Measurements from ENCODE around the gene RDH5.

- TF ChIP-seq, protein P1, sequence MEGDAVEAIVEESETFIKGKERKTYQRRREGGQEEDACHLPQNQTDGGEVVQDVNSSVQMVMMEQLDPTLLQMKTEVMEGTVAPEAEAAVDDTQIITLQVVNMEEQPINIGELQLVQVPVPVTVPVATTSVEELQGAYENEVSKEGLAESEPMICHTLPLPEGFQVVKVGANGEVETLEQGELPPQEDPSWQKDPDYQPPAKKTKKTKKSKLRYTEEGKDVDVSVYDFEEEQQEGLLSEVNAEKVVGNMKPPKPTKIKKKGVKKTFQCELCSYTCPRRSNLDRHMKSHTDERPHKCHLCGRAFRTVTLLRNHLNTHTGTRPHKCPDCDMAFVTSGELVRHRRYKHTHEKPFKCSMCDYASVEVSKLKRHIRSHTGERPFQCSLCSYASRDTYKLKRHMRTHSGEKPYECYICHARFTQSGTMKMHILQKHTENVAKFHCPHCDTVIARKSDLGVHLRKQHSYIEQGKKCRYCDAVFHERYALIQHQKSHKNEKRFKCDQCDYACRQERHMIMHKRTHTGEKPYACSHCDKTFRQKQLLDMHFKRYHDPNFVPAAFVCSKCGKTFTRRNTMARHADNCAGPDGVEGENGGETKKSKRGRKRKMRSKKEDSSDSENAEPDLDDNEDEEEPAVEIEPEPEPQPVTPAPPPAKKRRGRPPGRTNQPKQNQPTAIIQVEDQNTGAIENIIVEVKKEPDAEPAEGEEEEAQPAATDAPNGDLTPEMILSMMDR (conservative IDR thresholded peaks at IDR 0.05; ENCODE audit: low read length) = no peak
- no peak for TF ChIP-seq EZH2phosphoT487 (IDR thresholded peaks at IDR 0.05; ENCODE audit: borderline replicate concordance)
Observed at GRCh38 chr12:55703288-55703687, 16.9 kb upstream of the RDH5 start.

All from Loucy (cell line).